Measurements from ENCODE around the gene NLGN2. TPM values are rescaled to one million over a fixed set of nuclear protein-coding genes. Genes with fewer than 3 reads are reported as not detected.
A peak's percentile ranks its signal among the peaks of the same experiment; 100 is the strongest.

Gene NLGN2
- total RNA-seq, 1 experiment from 2014 or later: 36.9 TPM

DNA sequence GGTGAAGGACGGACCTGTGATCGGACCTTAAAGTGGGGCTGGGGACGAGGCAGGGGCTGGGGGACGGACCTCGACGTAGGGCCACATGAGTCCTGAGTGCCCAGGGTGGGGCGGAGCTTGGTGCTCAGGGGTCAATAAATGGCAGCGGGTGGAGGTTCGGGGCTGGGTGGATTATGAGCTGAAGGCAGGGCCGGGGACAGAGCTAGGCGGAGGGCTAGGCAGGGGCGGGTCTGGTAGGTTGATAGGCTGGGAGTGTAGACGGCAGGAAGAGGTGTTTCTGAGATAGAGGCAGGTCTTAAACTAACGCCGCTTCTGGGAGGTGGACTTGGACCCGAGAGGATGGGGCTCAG lies 37.9 kb downstream of the NLGN2 start:
- TF ChIP-seq, protein P1, sequence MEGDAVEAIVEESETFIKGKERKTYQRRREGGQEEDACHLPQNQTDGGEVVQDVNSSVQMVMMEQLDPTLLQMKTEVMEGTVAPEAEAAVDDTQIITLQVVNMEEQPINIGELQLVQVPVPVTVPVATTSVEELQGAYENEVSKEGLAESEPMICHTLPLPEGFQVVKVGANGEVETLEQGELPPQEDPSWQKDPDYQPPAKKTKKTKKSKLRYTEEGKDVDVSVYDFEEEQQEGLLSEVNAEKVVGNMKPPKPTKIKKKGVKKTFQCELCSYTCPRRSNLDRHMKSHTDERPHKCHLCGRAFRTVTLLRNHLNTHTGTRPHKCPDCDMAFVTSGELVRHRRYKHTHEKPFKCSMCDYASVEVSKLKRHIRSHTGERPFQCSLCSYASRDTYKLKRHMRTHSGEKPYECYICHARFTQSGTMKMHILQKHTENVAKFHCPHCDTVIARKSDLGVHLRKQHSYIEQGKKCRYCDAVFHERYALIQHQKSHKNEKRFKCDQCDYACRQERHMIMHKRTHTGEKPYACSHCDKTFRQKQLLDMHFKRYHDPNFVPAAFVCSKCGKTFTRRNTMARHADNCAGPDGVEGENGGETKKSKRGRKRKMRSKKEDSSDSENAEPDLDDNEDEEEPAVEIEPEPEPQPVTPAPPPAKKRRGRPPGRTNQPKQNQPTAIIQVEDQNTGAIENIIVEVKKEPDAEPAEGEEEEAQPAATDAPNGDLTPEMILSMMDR (conservative IDR thresholded peaks at IDR 0.05; ENCODE audit: low read depth, low read length): no peak
- no peak for TF ChIP-seq EZH2 (IDR thresholded peaks at IDR 0.05; ENCODE audit: borderline replicate concordance, low read depth, low read length, poor library complexity, severe bottlenecking)
- DNase-seq (ENCODE audit: low spot score): no peak
- CTCF ChIA-PET: interaction anchor here (0.5 kb wide), 1 partner anchor 42 kb away, joined by 5 read pairs; the partner anchor contains the start of gene TMEM256
- Histone ChIP-seq H3K4me1 (ENCODE audit: insufficient read depth, low read length, poor library complexity, severe bottlenecking) (peaks cover 27% of the 10 kb centered on the region), H3K4me3 (ENCODE audit: low read depth, low read length, poor library complexity, severe bottlenecking) (peak overlapping the region; percentile 45), H3K27me3 (replicated peaks; ENCODE audit: insufficient read depth, low read depth, low read length, poor library complexity) (no peaks in the 10 kb centered on the region), H3K27ac (ENCODE audit: low read depth, low read length, poor library complexity, severe bottlenecking) (peak overlapping the region; percentile 73), H3K36me3 (ENCODE audit: insufficient read depth, low read length, poor library complexity, severe bottlenecking) (no peaks in the 10 kb centered on the region), H3K9me3 (ENCODE audit: low read depth, low read length, poor library complexity, severe bottlenecking) (no peaks in the 10 kb centered on the region)
- BruUV-seq (replicated peaks): no TSS peak
- intact Hi-C loops (cut with micrococcal nuclease; ENCODE audit: unreplicated experiment): no loop called here
- POLR2A ChIA-PET (ENCODE audit: low non-redundant PET): interaction anchor here (1.0 kb wide), 1 partner anchor 10 kb away, joined by 5 read pairs; the partner anchor contains the start of gene TMEM102

GRCh38 chr17:7448461-7448860 lies 40.8 kb downstream of the NLGN2 start:
- Histone ChIP-seq H3K4me3 (ENCODE audit: low read depth, low read length, poor library complexity, severe bottlenecking) (no peak overlapping the region), H3K27ac (ENCODE audit: low read depth, low read length, poor library complexity, severe bottlenecking) (no peak overlapping the region), H3K4me1 (ENCODE audit: insufficient read depth, low read length, poor library complexity, severe bottlenecking) (peaks cover 16% of the 10 kb centered on the region), H3K27me3 (replicated peaks; ENCODE audit: insufficient read depth, low read depth, low read length, poor library complexity) (no peaks in the 10 kb centered on the region), H3K9me3 (ENCODE audit: low read depth, low read length, poor library complexity, severe bottlenecking) (no peaks in the 10 kb centered on the region), H3K36me3 (ENCODE audit: insufficient read depth, low read length, poor library complexity, severe bottlenecking) (no peaks in the 10 kb centered on the region)
- no peak for TF ChIP-seq EZH2 (IDR thresholded peaks at IDR 0.05; ENCODE audit: borderline replicate concordance, low read depth, low read length, poor library complexity, severe bottlenecking)
- TF ChIP-seq, protein P1 (conservative IDR thresholded peaks at IDR 0.05; ENCODE audit: low read depth, low read length): no peak
- CTCF ChIA-PET: no interaction called here
- no peak for DNase-seq (ENCODE audit: low spot score)
- BruUV-seq (replicated peaks): no TSS peak
- POLR2A ChIA-PET (ENCODE audit: low non-redundant PET): no interaction called here
- intact Hi-C loops (cut with micrococcal nuclease; ENCODE audit: unreplicated experiment): no loop called here

DNA sequence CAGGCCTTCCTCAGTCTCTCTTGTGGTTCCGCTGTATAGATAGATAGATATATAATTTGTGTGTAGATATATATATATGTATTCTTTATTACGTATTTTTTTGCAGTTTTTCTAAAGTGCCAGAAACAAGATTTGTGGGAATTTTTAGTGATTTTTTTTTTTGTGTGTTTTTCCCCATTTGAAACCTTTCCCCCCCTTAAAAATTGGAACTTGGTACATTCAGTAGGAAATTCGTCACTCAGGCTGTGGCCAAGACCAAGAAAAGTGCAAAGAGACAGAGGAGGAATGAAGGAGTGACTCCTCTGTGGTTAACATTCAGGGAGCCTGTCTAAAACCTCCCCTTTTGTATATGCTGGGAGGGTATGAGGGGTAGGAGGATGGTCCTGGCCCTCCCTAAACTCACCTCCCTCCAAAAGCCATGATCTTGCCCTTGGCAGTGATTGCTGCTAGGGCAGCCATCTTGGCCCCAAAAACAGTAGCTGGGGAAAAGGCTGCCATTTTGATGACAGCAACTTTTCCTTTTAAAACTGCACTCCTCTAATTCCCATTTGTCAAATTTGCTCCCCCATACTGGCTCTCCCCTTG lies 52.4 kb downstream of the NLGN2 start:
- POLR2A ChIA-PET (ENCODE audit: low non-redundant PET): no interaction called here
- Histone ChIP-seq H3K27ac (ENCODE audit: low read depth, low read length, poor library complexity, severe bottlenecking) (no peak overlapping the region), H3K36me3 (ENCODE audit: insufficient read depth, low read length, poor library complexity, severe bottlenecking) (peaks cover 4% of the 10 kb centered on the region), H3K27me3 (replicated peaks; ENCODE audit: insufficient read depth, low read depth, low read length, poor library complexity) (no peaks in the 10 kb centered on the region), H3K9me3 (ENCODE audit: low read depth, low read length, poor library complexity, severe bottlenecking) (no peaks in the 10 kb centered on the region), H3K4me1 (ENCODE audit: insufficient read depth, low read length, poor library complexity, severe bottlenecking) (no peaks in the 10 kb centered on the region), H3K4me3 (ENCODE audit: low read depth, low read length, poor library complexity, severe bottlenecking) (no peak overlapping the region)
- no peak for DNase-seq (ENCODE audit: low spot score)
- intact Hi-C loops (cut with micrococcal nuclease; ENCODE audit: unreplicated experiment): no loop called here
- no TSS peak for BruUV-seq (replicated peaks)
- CTCF ChIA-PET: interaction anchor here (0.5 kb wide), 1 partner anchor 19 kb away, joined by 3 read pairs; no protein-coding TSS in a partner anchor
- TF ChIP-seq, protein P1 (conservative IDR thresholded peaks at IDR 0.05; ENCODE audit: low read depth, low read length): no peak
- no peak for TF ChIP-seq EZH2 (IDR thresholded peaks at IDR 0.05; ENCODE audit: borderline replicate concordance, low read depth, low read length, poor library complexity, severe bottlenecking)
